ENCODE data around the gene ATP1A2.

Gene ATP1A2

DNA sequence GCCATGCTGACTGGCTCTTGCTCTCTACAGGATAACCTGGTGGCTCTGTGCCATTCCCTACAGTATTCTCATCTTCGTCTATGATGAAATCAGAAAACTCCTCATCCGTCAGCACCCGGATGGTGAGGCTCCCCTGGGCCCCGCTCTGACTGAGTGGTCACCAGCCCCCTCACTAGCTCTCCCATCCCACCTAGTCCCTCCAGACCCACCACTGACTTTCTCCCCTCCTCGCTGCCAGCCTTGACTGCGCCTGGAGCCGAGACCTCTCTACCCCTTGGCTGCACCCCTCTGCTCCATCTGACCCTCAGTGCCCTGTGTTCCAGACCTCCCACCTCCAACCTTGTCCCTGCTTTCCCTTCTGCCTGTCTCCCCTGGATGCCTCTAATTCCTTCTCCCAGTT lies 70.7 kb downstream of the ATP1A2 start:
- no peak for DNase-seq

DNA sequence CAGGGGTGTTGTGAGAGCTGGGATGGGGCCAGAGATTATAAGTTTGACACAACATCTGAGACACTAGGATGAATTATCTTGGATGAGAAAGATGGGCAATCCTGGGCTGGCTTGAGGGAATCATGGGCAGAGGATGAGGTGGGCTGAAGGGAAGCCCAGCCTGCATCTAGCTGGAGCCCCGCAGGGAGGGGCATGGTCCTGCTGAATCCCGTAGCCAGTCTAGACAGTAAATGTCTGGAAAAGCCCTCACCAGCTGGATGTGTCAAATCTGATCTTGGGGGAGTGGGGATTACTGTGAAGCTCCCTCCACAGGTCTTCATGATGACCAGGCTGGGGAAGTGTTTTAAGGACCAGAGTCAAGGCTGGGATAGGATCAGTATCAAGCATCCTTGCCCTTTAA lies 71.2 kb downstream of the ATP1A2 start:
- DNase-seq, result no peak

DNA sequence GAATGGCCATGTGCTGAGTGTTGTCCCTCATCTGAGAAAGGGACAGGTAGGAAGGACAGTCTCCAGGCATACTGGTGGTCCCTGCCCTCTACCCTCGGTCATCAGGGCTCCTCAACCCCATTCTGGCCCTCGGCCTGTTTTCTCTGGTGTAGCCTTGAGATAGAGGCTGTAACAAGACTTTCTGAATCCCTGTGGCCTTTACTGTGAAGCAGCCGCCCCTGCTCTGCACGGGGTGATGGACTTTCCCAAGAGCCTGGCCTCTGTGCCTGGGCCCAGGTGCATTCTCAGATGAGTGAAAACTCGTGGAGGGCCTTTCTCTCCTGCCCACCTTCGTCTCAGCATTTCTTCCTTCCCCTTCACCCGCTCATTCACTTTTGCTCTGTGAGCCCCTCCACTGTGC lies 71.8 kb downstream of the ATP1A2 start:
- DNase-seq, result no peak

DNA sequence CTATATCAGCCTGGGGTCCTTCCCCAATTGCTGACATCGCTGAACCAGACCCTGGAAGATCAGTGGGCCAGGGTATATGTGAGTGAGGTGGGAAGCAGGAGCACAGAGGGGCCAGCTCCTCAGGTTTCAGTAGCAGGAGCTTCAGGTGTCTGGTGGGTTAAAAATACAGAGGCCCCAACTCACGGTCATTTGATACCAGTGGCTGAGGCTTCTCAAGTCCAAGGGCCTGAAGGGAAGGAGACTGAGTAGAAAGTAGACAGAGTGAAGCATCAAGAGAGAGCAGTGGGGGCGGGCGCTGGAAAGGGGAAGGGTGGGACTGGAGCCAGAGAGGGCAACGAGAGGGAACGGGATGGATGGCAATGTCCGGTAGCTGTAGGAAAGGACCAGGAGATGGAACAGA lies 72.8 kb downstream of the ATP1A2 start:
- DNase-seq, result no peak

DNA sequence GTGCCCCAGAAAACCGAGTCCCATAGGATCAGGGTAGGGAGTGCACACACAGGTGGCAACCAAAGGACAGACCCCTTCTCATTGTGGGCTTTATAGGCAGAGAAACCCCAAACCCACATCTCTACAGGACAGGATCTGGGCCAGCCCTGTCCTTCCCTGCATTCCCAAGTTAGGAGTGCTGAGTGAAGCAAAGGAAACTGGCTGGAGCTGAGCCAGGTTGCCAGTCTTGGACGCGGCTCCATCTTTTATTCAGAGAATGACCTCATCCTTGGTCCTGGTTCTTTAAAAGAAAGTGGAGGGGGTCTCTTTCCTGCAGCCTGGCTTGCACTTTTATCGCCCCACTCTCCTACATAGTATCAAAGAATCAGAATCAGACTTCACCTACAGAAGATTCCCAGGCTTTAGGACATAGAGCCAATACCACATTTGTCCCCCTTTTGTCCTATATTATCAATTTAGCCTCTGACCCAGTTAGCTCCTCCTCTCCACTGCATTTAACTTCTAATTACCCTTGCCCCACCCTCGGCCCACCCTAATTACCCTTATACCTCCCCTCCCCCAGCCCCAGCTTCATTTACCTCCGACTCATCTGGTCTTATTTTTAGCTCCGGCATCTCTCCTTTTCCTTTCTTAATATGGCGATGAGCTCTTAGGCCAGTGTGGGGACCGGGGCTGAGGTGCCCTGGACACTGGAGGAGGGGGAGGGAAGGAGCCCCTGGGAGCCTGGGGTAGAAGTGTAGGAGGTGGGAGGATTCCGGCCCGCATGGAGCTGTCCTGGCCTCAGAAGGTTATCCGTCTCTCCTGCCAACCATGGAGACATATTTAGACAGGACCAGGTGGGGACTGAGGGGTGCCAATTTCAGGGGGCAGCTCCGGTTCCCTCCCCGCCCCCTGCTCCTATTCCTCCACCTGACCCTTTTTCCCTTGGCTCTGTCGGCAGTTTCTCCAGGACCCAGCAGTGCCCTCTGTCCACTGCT lies 74.4 kb downstream of the ATP1A2 start, which contains the start of gene CASQ1:
CASQ1 (plus strand) TSS at position 927 of the 977 bp plus-strand sequence. CDS start 177 bp downstream, outside the sequence.
- no peak for DNase-seq

DNA sequence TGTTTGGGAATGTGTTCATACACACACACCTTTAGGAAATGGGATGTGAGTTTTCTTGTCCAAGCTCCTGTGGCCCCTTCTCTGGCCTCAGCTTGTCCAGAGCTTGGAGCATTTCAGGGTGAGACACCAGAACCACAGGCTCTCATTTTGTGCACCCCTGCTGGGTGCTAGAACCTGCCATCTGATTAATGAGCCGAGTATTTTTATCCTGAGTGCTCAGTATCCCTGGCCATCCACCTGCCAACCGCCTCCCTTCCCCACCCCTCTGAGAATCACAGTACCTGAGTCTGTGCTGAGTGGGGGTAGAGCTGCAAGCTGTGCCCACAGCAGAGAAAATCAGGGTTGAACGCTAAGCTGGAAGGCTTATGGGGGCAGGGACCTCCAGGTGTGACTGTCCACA lies 76.2 kb downstream of the ATP1A2 start:
- DNase-seq, result no peak

DNA sequence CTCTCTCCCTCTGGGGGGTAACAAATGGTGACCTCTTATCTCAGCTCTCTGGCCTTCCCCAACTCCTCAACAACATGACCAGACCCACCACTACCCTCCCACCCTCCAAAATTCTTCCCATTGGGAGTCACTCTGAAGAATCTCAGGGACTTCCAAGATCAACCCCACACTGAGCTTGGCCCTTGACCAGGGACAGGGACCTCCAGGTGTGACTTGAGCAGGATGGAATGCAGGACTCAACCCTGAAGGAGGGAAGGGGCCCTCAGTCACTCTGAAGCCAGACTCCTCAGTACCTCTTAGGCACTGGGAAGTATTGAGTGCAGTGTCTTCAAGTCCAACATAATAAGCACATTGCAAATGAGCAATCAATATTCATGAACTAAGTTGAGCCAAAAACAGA lies 76.7 kb downstream of the ATP1A2 start:
- no peak for DNase-seq
